Loucy (cell line): ENCODE data around the gene BTBD9.
"Not testable (repeated sequence)": the region's sequence is repeated elsewhere in the genome, so short reads cannot be mapped to it uniquely, and the experiment has no call there.

Experiments
- EZH2phosphoT487 ChIP-seq: fragments of 200-600 bp; IDR thresholded peaks from 2 replicates; pipeline ENCODE4 v1.6.1; 2018; ENCODE audit warnings: antibody characterized with exemption, mild to moderate bottlenecking, moderate library complexity, borderline replicate concordance
- TF ChIP-seq, protein P1 (sequence below): fragments of 200-600 bp; sonication (generic); conservative IDR thresholded peaks from 2 replicates; pipeline ENCODE4 v1.5.1; 2014; ENCODE audit warnings: mild to moderate bottlenecking, antibody characterized with exemption, low read length

DNA sequence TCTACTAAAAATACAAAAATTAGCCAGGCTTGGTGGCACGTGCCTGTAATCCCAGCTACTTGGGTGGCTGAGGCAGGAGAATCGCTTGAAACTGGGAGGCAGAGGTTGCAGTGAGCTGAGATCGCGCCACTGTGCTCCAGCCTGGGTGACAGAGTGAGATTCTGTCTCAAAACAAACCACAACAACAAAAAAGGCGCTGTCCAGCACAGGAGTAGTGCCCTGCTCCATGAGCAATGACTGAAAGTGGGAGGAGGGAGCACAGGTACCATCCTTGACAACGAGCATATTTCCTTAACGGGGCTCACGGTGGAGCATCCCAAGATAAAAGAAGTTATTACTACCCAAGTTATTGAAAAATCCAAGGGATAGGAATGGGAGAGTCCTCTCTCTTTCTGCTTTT, 291.9 kb downstream of the BTBD9 start:
- TF ChIP-seq, protein P1, sequence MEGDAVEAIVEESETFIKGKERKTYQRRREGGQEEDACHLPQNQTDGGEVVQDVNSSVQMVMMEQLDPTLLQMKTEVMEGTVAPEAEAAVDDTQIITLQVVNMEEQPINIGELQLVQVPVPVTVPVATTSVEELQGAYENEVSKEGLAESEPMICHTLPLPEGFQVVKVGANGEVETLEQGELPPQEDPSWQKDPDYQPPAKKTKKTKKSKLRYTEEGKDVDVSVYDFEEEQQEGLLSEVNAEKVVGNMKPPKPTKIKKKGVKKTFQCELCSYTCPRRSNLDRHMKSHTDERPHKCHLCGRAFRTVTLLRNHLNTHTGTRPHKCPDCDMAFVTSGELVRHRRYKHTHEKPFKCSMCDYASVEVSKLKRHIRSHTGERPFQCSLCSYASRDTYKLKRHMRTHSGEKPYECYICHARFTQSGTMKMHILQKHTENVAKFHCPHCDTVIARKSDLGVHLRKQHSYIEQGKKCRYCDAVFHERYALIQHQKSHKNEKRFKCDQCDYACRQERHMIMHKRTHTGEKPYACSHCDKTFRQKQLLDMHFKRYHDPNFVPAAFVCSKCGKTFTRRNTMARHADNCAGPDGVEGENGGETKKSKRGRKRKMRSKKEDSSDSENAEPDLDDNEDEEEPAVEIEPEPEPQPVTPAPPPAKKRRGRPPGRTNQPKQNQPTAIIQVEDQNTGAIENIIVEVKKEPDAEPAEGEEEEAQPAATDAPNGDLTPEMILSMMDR, result not testable (repeated sequence)
- not testable (repeated sequence) for TF ChIP-seq EZH2phosphoT487
